ENCODE data around the gene KSR1.
A peak's percentile ranks its signal among the peaks of the same experiment; 100 is the strongest.

KSR1 gene

GRCh38 chr17:27558341-27558740 is 102.1 kb downstream of the KSR1 start:
- no peak for TF ChIP-seq YY1 (IDR thresholded peaks at IDR 0.05; ENCODE audit: low read depth)
- TF ChIP-seq ZBTB7A (IDR thresholded peaks at IDR 0.05; ENCODE audit: low read depth): no peak
- TF ChIP-seq EP300 (IDR thresholded peaks at IDR 0.05; ENCODE audit: borderline replicate concordance): no peak
- no peak for TF ChIP-seq TAF1 (IDR thresholded peaks at IDR 0.05; ENCODE audit: low read depth)
- TF ChIP-seq EGR1 (IDR thresholded peaks at IDR 0.05): no peak
- TF ChIP-seq TCF12 (IDR thresholded peaks at IDR 0.05; ENCODE audit: low read depth): no peak
- no peak for TF ChIP-seq NFIC (IDR thresholded peaks at IDR 0.05)
- TF ChIP-seq FOXM1 (IDR thresholded peaks at IDR 0.05; ENCODE audit: borderline replicate concordance, low read depth): no peak
- TF ChIP-seq, protein P1, sequence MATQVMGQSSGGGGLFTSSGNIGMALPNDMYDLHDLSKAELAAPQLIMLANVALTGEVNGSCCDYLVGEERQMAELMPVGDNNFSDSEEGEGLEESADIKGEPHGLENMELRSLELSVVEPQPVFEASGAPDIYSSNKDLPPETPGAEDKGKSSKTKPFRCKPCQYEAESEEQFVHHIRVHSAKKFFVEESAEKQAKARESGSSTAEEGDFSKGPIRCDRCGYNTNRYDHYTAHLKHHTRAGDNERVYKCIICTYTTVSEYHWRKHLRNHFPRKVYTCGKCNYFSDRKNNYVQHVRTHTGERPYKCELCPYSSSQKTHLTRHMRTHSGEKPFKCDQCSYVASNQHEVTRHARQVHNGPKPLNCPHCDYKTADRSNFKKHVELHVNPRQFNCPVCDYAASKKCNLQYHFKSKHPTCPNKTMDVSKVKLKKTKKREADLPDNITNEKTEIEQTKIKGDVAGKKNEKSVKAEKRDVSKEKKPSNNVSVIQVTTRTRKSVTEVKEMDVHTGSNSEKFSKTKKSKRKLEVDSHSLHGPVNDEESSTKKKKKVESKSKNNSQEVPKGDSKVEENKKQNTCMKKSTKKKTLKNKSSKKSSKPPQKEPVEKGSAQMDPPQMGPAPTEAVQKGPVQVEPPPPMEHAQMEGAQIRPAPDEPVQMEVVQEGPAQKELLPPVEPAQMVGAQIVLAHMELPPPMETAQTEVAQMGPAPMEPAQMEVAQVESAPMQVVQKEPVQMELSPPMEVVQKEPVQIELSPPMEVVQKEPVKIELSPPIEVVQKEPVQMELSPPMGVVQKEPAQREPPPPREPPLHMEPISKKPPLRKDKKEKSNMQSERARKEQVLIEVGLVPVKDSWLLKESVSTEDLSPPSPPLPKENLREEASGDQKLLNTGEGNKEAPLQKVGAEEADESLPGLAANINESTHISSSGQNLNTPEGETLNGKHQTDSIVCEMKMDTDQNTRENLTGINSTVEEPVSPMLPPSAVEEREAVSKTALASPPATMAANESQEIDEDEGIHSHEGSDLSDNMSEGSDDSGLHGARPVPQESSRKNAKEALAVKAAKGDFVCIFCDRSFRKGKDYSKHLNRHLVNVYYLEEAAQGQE (IDR thresholded peaks at IDR 0.05; ENCODE audit: low read depth): no peak
- TF ChIP-seq RAD21 (IDR thresholded peaks at IDR 0.05; ENCODE audit: low read depth): no peak
- TF ChIP-seq CEBPB (IDR thresholded peaks at IDR 0.05): no peak
- no peak for TF ChIP-seq TEAD4 (IDR thresholded peaks at IDR 0.05)
- TF ChIP-seq, protein P2, sequence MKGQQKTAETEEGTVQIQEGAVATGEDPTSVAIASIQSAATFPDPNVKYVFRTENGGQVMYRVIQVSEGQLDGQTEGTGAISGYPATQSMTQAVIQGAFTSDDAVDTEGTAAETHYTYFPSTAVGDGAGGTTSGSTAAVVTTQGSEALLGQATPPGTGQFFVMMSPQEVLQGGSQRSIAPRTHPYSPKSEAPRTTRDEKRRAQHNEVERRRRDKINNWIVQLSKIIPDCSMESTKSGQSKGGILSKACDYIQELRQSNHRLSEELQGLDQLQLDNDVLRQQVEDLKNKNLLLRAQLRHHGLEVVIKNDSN (IDR thresholded peaks at IDR 0.05): no peak

- TF ChIP-seq TEAD4 (IDR thresholded peaks at IDR 0.05): no peak
- TF ChIP-seq, protein P2 (IDR thresholded peaks at IDR 0.05): no peak
- no peak for TF ChIP-seq YY1 (IDR thresholded peaks at IDR 0.05; ENCODE audit: low read depth)
- no peak for TF ChIP-seq CEBPB (IDR thresholded peaks at IDR 0.05)
- TF ChIP-seq, protein P1 (IDR thresholded peaks at IDR 0.05; ENCODE audit: low read depth): no peak
- TF ChIP-seq NFIC (IDR thresholded peaks at IDR 0.05): no peak
- TF ChIP-seq, protein P3, sequence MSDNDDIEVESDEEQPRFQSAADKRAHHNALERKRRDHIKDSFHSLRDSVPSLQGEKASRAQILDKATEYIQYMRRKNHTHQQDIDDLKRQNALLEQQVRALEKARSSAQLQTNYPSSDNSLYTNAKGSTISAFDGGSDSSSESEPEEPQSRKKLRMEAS (IDR thresholded peaks at IDR 0.05): no peak
- TF ChIP-seq TCF12 (IDR thresholded peaks at IDR 0.05; ENCODE audit: low read depth): no peak
- TF ChIP-seq FOXM1 (IDR thresholded peaks at IDR 0.05; ENCODE audit: borderline replicate concordance, low read depth): no peak
- no peak for TF ChIP-seq EP300 (IDR thresholded peaks at IDR 0.05; ENCODE audit: borderline replicate concordance)
- no peak for TF ChIP-seq EGR1 (IDR thresholded peaks at IDR 0.05)
- no peak for TF ChIP-seq CREB1 (IDR thresholded peaks at IDR 0.05; ENCODE audit: low read depth)
- no peak for TF ChIP-seq RAD21 (IDR thresholded peaks at IDR 0.05; ENCODE audit: low read depth)
- no peak for TF ChIP-seq TAF1 (IDR thresholded peaks at IDR 0.05; ENCODE audit: low read depth)
- no peak for TF ChIP-seq ZBTB7A (IDR thresholded peaks at IDR 0.05; ENCODE audit: low read depth)
Observed at GRCh38 chr17:27558842-27559505, 102.7 kb downstream of the KSR1 start.

GRCh38 chr17:27559506-27560481 is 103.5 kb downstream of the KSR1 start:
- peak; percentile 89 for TF ChIP-seq NFIC (IDR thresholded peaks at IDR 0.05)
- TF ChIP-seq, protein P3 (IDR thresholded peaks at IDR 0.05): 0 out of 2 replicates have a peak, but pooled peaks have one; percentile 25
- TF ChIP-seq, protein P1 (IDR thresholded peaks at IDR 0.05; ENCODE audit: low read depth): no peak
- 0 out of 2 replicates have a peak, but pooled peaks have one; percentile 36 for TF ChIP-seq TCF12 (IDR thresholded peaks at IDR 0.05; ENCODE audit: low read depth)

DNA sequence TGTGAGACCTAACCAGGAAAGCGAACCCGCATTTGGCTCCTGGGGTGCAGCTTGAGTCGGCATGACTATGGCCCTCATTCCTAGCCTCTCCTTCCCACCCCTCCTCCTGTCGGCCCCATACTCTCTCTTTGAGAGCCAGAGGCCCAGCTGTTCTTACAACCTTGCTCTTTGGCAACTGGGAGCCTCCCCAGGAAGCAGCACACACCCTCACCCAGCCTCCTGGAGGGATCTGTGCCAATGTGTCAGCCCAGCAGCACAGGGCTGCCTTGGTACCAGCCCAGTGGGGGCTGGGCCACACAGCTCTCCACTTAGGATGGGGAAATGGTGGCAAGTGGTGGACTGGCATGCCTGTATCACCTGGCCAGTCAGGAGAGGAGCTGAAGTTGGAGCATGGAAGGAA is 104.4 kb downstream of the KSR1 start:
- no peak for TF ChIP-seq ZBTB7A (IDR thresholded peaks at IDR 0.05; ENCODE audit: low read depth)
- peak; percentile 29; the same call in 1 of the 2 replicates for TF ChIP-seq NFIC (IDR thresholded peaks at IDR 0.05)
